ENCODE data around the gene SIVA1.

The SIVA1 gene

DNA sequence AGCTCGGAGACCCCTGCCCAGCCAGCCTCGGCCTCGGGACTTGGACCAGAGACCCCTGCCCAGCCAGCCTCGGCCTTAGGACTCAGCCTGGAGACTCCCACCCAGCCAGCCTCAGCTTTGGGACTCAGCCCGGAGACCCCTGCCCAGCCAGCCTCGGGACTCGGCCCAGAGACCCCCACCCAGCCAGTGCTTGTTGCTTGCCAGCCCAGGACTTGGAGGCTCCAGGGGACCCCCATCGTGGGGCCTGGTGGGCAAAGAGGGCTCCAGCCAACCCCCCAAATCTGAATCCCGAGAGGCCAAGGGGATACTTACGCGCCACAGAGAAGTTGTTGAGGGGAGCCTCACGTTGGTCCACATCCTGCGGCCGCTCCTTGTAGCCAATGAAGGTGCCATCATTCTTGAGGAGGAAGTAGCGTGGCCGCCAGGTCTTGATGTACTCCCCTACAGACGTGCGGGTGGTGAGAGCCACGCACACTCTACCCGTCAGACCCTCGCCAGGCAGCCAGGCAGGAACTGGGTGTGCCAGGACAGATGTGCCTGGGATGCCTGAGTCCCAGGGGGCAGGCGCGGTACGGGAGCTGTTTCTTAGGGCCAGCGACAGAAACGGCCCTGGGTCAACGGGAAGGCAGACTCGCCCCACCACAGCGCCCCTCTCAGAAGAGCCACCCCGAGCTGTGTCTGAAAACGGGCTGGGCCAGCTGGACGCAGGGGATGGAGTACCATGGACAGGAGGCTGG lies 27.0 kb downstream of the SIVA1 start:
- TF ChIP-seq, protein P1, sequence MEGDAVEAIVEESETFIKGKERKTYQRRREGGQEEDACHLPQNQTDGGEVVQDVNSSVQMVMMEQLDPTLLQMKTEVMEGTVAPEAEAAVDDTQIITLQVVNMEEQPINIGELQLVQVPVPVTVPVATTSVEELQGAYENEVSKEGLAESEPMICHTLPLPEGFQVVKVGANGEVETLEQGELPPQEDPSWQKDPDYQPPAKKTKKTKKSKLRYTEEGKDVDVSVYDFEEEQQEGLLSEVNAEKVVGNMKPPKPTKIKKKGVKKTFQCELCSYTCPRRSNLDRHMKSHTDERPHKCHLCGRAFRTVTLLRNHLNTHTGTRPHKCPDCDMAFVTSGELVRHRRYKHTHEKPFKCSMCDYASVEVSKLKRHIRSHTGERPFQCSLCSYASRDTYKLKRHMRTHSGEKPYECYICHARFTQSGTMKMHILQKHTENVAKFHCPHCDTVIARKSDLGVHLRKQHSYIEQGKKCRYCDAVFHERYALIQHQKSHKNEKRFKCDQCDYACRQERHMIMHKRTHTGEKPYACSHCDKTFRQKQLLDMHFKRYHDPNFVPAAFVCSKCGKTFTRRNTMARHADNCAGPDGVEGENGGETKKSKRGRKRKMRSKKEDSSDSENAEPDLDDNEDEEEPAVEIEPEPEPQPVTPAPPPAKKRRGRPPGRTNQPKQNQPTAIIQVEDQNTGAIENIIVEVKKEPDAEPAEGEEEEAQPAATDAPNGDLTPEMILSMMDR (IDR thresholded peaks at IDR 0.05; ENCODE audit: insufficient read depth, low read depth, low read length, missing control alignments) = no peak
- DNase-seq (ENCODE audit: low read depth) = no peak
- H3K4me3 ChIP-seq (ENCODE audit: low read length) = no peak overlapping the region

DNA sequence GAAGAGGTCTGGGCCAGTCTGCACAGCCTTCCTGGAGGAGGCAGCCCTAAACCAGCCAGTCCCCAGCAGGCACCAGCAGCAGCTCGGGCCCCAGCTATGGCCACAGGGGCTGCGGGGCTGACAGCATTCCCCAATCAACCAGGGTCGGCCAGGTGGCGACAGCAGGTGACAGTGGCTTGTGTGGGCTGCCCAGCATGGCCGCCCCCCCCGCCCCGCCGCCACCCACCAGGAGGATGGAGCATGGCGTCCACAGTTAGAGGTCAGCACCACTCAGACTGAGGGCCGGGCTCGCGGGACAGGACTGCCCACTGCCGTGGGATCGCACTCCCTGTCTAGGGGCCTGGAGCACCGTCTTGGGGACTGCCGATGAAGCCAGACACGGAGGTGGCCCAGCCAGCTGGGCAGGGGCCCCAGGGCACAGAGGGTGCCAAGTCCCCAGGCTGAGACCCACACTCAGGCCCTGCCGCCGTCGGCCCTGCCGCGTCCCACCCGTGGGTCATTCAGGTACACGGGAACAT lies 27.6 kb downstream of the SIVA1 start:
- DNase-seq (ENCODE audit: low read depth) = no peak
- TF ChIP-seq, protein P1 (IDR thresholded peaks at IDR 0.05; ENCODE audit: insufficient read depth, low read depth, low read length, missing control alignments) = no peak
- no peak overlapping the region for H3K4me3 ChIP-seq (ENCODE audit: low read length)

DNA sequence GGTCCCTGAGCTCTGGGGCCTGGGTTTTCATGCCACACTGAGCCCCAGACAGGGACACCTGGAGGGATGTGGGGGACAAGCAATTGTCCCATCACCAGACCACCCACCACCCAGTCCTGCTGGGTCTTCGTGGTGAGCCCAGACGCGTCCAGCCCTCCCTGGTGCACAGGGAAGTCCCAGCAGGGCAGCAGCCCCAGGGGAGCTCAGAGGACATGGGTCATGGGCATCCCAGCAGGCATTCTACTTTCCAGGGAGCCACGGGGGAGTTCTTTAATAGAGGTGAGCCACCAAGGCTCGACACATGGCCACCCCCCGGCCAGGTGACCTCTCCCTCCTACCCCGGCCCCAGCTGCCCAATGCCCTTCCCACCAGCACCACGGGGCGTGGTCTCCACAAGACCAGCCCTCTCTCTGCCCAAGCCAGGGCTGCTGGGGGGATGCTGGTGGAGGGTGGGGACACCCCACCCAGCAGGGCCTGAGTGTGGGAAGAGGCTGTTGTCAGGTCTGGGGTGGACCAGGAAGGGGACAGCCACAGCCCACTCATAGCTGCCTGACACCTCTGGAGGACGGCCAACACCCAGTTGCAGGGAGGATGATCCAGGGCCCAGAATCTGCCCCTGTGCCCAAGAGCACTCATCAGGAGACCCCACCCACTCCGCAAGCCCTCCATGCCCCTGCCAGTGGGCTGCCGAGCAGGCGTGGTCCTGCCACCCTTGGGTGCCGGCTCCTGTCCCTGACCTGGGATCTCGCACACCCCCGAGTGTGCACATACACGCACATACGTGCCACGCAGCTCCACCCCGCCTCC lies 28.5 kb downstream of the SIVA1 start:
- no peak overlapping the region for H3K4me3 ChIP-seq (ENCODE audit: low read length)

DNA sequence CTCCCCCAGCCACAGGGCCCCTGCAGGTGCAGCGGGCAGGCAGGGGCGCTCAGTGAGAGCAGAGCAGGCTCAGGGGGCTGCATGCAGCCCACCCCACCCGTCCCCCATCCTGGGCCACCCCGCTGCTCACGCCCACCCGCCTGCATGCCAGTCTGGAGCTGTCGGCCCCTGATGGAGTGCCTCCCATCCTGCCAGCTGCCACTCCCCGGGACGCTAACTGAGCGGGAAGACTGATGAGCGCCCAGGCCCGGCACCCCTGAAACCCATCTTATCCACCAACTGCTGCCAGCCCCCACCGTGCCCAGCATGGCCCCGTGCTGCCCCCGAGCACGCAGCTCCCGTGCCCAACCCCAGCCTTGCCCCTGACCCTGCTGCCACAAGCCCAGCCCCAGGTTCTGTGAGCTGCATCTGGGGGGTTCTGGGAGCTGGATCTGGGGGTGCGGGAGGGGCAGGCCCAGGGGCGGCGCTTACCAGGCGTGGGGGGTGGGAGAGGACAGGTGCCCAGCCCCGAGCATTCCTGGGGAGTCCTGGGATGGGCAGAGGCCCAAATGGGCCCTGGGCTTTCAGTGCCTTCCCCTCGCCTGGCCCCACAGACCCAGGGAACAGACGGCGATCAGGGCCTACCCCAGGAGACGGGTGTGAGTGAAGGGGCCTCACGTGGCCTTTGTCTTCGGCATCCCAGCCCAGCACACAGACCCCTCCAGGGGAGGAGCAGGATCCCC lies 29.3 kb downstream of the SIVA1 start:
- no peak for DNase-seq (ENCODE audit: low read depth)
- TF ChIP-seq, protein P1 (IDR thresholded peaks at IDR 0.05; ENCODE audit: insufficient read depth, low read depth, low read length, missing control alignments) = no peak

More for the DNA sequence above, 28.5 kb downstream of the SIVA1 start:
- TF ChIP-seq, protein P1 (IDR thresholded peaks at IDR 0.05; ENCODE audit: insufficient read depth, low read depth, low read length, missing control alignments) = no peak
- no peak for DNase-seq (ENCODE audit: low read depth)

DNA sequence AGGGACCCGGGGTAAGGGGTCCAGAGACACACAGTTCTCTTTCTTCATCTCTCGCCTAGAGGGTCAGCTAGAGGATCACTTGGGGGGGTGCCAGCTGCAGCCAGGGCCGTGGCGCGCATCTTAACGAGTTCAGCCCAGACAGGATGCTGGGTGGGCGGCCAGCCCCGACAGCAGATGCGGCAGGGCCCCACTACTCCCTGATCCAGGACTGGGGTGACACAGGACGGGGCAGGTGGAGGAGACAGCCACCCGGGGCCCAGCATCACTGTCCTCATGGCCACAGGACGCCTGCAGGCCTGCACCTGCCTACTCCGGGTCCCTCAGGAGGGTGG lies 29.8 kb downstream of the SIVA1 start:
- DNase-seq (ENCODE audit: low read depth) = no peak

More for the DNA sequence above, 29.3 kb downstream of the SIVA1 start:
- no peak overlapping the region for H3K4me3 ChIP-seq (ENCODE audit: low read length)

DNA sequence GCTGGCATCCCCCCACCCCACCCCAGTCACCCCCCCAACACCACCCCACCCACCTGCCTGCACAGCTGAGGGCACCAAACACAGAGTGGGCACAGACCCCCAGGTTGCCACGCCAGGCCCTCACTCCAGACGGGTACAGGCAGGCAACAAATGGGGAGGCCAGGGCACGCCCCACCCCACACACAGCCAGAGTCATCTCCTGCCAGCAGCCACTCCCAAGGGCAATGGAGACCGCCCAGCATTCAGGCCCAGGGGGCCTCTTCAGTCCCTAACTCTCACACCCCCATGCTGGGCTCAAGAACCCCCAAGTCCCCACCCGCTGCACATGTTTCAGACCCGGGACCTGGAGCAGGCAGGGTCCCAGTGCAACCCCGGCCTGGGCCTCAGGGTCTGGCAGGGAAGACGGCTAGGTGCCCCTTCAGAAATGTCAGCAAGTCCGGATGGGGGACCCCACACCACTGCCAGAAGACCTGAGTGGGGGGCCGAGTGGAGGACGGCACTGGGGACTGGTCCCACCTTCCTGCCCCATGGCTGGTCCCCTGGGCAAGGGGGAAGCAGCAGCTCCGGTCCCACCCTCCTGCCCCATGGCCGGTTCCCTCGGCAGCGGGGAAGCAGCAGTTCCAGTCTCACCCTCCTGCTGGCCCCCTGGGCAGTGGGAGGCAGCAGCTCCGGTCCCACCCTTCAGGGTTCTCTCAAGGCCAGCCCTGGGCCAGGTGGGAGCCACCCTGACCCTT lies 30.7 kb downstream of the SIVA1 start:
- no peak overlapping the region for H3K4me3 ChIP-seq (ENCODE audit: low read length)
- TF ChIP-seq, protein P1 (IDR thresholded peaks at IDR 0.05; ENCODE audit: insufficient read depth, low read depth, low read length, missing control alignments) = no peak
- no peak for DNase-seq (ENCODE audit: low read depth)

More for the DNA sequence above, 29.8 kb downstream of the SIVA1 start:
- no peak overlapping the region for H3K4me3 ChIP-seq (ENCODE audit: low read length)
- TF ChIP-seq, protein P1 (IDR thresholded peaks at IDR 0.05; ENCODE audit: insufficient read depth, low read depth, low read length, missing control alignments) = no peak

Measured in epithelial cell of esophagus (primary cell).